HCT116 (cell line): Measurements from ENCODE around the gene S100A11.

Experiments
- YY1 ChIP-seq: IDR thresholded peaks from 2 replicates; pipeline ENCODE4 v1.6.1; 2011; ENCODE audit warnings: low read length, low read depth, moderate library complexity, mild to moderate bottlenecking; ENCODE audit not compliant: insufficient replicate concordance; ENCODE audit errors: extremely low read depth
- TF ChIP-seq, protein P1 (sequence below), 3 experiments: fragments of 200-600 bp in 1 of 3; sonication (generic) in 1 of 3; IDR thresholded peaks in 2 of 3; conservative IDR thresholded peaks in 1 of 3; 2 replicates each; pipeline ENCODE4 v1.5.1; 2012 to 2017; ENCODE audit warnings: low read depth in 2 of 3, low read length in 2 of 3, antibody characterized with exemption in 1 of 3, borderline replicate concordance in 1 of 3, control low read depth in 1 of 3, mild to moderate bottlenecking in 1 of 3, mixed read lengths in 1 of 3, mixed run types in 1 of 3, moderate library complexity in 1 of 3; ENCODE audit not compliant: insufficient read depth in 1 of 3
- TF ChIP-seq, protein P2 (sequence below): IDR thresholded peaks from 2 replicates; pipeline ENCODE4 v1.6.1; 2012

DNA sequence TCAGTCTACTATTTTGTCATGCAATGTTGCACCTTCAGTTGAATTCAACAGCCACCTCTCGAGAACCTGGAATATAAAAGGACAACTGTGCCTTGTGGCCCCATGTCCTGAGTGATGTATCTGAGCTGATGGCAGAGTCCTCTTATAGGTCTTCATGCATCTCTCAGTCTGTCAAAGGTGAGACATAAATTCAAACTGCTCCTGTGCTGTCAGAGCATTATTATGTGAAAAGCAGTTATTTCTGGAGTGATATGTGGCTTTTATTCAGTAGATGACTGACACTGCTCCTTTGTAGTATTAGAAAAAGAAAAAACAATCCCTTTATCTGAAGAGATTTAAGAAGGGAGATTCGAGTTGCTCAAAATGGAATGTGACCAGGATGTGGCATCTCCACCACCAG, 51.5 kb downstream of the S100A11 start:
- no peak for TF ChIP-seq YY1
- TF ChIP-seq, protein P1, sequence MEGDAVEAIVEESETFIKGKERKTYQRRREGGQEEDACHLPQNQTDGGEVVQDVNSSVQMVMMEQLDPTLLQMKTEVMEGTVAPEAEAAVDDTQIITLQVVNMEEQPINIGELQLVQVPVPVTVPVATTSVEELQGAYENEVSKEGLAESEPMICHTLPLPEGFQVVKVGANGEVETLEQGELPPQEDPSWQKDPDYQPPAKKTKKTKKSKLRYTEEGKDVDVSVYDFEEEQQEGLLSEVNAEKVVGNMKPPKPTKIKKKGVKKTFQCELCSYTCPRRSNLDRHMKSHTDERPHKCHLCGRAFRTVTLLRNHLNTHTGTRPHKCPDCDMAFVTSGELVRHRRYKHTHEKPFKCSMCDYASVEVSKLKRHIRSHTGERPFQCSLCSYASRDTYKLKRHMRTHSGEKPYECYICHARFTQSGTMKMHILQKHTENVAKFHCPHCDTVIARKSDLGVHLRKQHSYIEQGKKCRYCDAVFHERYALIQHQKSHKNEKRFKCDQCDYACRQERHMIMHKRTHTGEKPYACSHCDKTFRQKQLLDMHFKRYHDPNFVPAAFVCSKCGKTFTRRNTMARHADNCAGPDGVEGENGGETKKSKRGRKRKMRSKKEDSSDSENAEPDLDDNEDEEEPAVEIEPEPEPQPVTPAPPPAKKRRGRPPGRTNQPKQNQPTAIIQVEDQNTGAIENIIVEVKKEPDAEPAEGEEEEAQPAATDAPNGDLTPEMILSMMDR (IDR thresholded peaks at IDR 0.05 in 2 of 3, conservative IDR thresholded peaks at IDR 0.05 in 1 of 3; ENCODE audit: borderline replicate concordance in 1 of 3, insufficient read depth in 1 of 3, low read depth in 2 of 3, low read length in 2 of 3): no peak
- TF ChIP-seq, protein P2, sequence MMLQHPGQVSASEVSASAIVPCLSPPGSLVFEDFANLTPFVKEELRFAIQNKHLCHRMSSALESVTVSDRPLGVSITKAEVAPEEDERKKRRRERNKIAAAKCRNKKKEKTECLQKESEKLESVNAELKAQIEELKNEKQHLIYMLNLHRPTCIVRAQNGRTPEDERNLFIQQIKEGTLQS: no peak
